Lung (tissue), 12 donors: ENCODE data around the gene ADCY2. TPM values are rescaled to one million over a fixed set of nuclear protein-coding genes. Genes with fewer than 3 reads are reported as not detected.

Experiments
- ATAC-seq: fragments of 200-7000 bp; cut with Tn5 transposase; one replicate; pipeline ENCODE4 v1.9.1; 2020; ENCODE audit warnings: moderate number of reproducible peaks; ENCODE audit not compliant: insufficient read depth, low FRiP score
- DNase-seq, 3 donors: peaks; one replicate each; pipeline ENCODE4 v3.0.0-alpha.2; 2013 to 2017
- H3K27ac ChIP-seq, 2 donors: one replicate each; pipeline ENCODE4 v1.5.1; 2013; ENCODE audit warnings: mild to moderate bottlenecking in 2 of 2, moderate library complexity in 2 of 2, control low read depth in 1 of 2, inconsistent platforms in 1 of 2, low read depth in 1 of 2, low read length in 1 of 2
- H3K27me3 ChIP-seq, 3 donors: one replicate each; pipeline ENCODE4 v1.5.1; 2013; ENCODE audit warnings: low read length in 2 of 3; ENCODE audit not compliant: control insufficient read depth in 3 of 3, insufficient read depth in 3 of 3
- H3K36me3 ChIP-seq, 4 donors: one replicate each; pipeline ENCODE4 v1.5.1; 2013; ENCODE audit warnings: low read length in 4 of 4, mild to moderate bottlenecking in 1 of 4, moderate library complexity in 1 of 4; ENCODE audit not compliant: control insufficient read depth in 4 of 4, insufficient read depth in 4 of 4
- H3K4me1 ChIP-seq, 5 donors: one replicate each; pipeline ENCODE4 v1.5.1; 2013; ENCODE audit warnings: low read length in 5 of 5, mild to moderate bottlenecking in 2 of 5, moderate library complexity in 1 of 5; ENCODE audit not compliant: control insufficient read depth in 5 of 5, insufficient read depth in 5 of 5
- H3K4me3 ChIP-seq: one replicate; pipeline ENCODE4 v1.5.1; 2013; ENCODE audit warnings: mild to moderate bottlenecking, control low read depth, moderate library complexity
- H3K9ac ChIP-seq, 2 donors: one replicate each; pipeline ENCODE4 v1.5.1; 2013; ENCODE audit warnings: low read length in 2 of 2, control low read depth in 1 of 2; ENCODE audit not compliant: insufficient read depth in 1 of 2
- H3K9me3 ChIP-seq, 4 donors: one replicate each; pipeline ENCODE4 v1.5.1; 2013; ENCODE audit warnings: low read length in 3 of 4, mild to moderate bottlenecking in 1 of 4, moderate library complexity in 1 of 4; ENCODE audit not compliant: control insufficient read depth in 4 of 4, insufficient read depth in 3 of 4
- CTCF ChIP-seq: IDR thresholded peaks from 2 replicates; pipeline ENCODE4 v1.5.1; 2012; ENCODE audit warnings: mild to moderate bottlenecking; ENCODE audit errors: control extremely low read depth, extremely low read depth
- WGBS, 2 donors: extraction: QIAGEN DNeasy Blood & Tissue Kit; methylation state at CpG; one replicate each; pipeline ENCODE4 v1.1.7; 2013; 5-methylcytosine and 5-hydroxymethylcytosine counted together
- polyA plus RNA-seq, 2 donors: library from polyadenylated mRNA; stranded (reverse); fragments of 200-250 nt; gene quantifications; one replicate each; pipeline ENCODE4 v1.2.1, GENCODE V29; 2013
- total RNA-seq, 2 donors: library from RNA; depleted of rRNA in 1 of 2; stranded (reverse); fragments of >200 nt in 1 of 2; gene quantifications; one replicate each; pipeline ENCODE4 v1.2.1, GENCODE V29; 2014 to 2021
- donor health status: control.
- donor health status: control.
- donor health status: Bipolar disorder and iron deficiency.
- donor health status: healthy.
- donor health status: DM: yes; HTN: yes; CAD: no.

Gene ADCY2
- total and polyA plus RNA-seq, 4 donors: 0.10 to 3.5 (median 0.84) TPM

DNA sequence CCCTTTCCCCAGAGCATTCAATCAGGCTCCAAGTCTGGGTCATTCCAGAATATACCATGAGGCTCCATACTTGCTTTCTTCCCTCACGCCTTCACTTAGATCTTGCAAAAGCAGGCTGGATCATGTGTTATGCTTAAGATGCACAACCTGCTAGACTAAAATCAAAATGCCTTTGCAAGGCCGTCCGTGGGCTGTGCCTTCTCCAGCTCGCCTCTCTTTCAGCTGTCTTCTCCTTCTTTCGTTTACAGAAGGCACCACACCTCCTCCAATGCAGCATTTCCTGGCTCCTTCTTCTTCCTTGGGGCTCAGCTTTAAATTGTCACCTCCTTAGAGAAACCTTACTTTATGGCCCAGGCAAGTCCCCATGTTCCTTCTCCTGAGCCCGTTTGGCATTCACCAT, 150.6 kb downstream of the ADCY2 start:
- no peak for TF ChIP-seq CTCF
- Histone ChIP-seq H3K4me1 (no peaks in the 10 kb centered on the region), H3K9ac (no peak overlapping the region), H3K36me3 (no peaks in the 10 kb centered on the region), H3K9me3 (peaks cover 0 to 3% (median 0%) of the 10 kb centered on the region in 4 donors), H3K27ac (no peak overlapping the region), H3K4me3 (no peak overlapping the region), H3K27me3 (no peaks in the 10 kb centered on the region)
- WGBS, 2 donors: 80 to 82% methylated on average over 6 of the region's 6 CpGs
- no peak for DNase-seq
- ATAC-seq: no peak

- DNase-seq (peak in 2 of 3 donors; percentile 12 to 28), ATAC-seq (no peak)
- no peaks in the 10 kb centered on the region for H3K27me3 ChIP-seq
- H3K36me3 ChIP-seq: no peaks in the 10 kb centered on the region
- 35 to 62% methylated on average over 2 of the region's 2 CpGs for WGBS, 2 donors
- peaks cover 0 to 3% (median 0%) of the 10 kb centered on the region in 4 donors for H3K9me3 ChIP-seq
- no peaks in the 10 kb centered on the region for H3K4me1 ChIP-seq
- no peak overlapping the region for H3K27ac ChIP-seq
- no peak for TF ChIP-seq CTCF
- H3K4me3 ChIP-seq: no peak overlapping the region
- H3K9ac ChIP-seq: no peak overlapping the region
These were observed 152.7 kb downstream of the ADCY2 start for GRCh38 chr5:7548596-7548995.

- ATAC-seq: no peak
- Histone ChIP-seq H3K9me3 (no peaks in the 10 kb centered on the region), H3K4me1 (no peaks in the 10 kb centered on the region), H3K4me3 (no peak overlapping the region), H3K27ac (no peak overlapping the region), H3K36me3 (no peaks in the 10 kb centered on the region), H3K27me3 (no peaks in the 10 kb centered on the region), H3K9ac (no peak overlapping the region)
- WGBS, 2 donors: 93 to 95% methylated on average over 2 of the region's 2 CpGs
- DNase-seq: no peak
- TF ChIP-seq CTCF: no peak
These were observed 169.6 kb downstream of the ADCY2 start for GRCh38 chr5:7565559-7565958.
